GM12878 (cell line): ENCODE data around the gene SLCO4A1. TPM values are rescaled to one million over a fixed set of nuclear protein-coding genes. Genes with fewer than 3 reads are reported as not detected.

Source experiments
- ASH2L ChIP-seq: fragments of 300-600, 200-600 bp; sonication (generic); IDR thresholded peaks from 2 replicates; pipeline ENCODE4 v1.6.1; 2017; ENCODE audit warnings: low read depth, mild to moderate bottlenecking, borderline replicate concordance
- ATF3 ChIP-seq: IDR thresholded peaks from 2 replicates; pipeline ENCODE4 v1.6.1; 2011; ENCODE audit warnings: low read depth, mild to moderate bottlenecking, low read length, moderate library complexity, borderline replicate concordance; ENCODE audit errors: extremely low read depth
- BCL11A ChIP-seq: IDR thresholded peaks from 2 replicates; pipeline ENCODE4 v1.6.1; 2011; ENCODE audit warnings: low read depth, low read length
- LARP7 ChIP-seq: fragments of 450-650 bp; IDR thresholded peaks from 2 replicates; pipeline ENCODE4 v1.6.1; 2017; ENCODE audit warnings: mild to moderate bottlenecking
- MEF2A ChIP-seq: IDR thresholded peaks from 2 replicates; pipeline ENCODE4 v1.6.1; 2011; ENCODE audit warnings: low read depth, mild to moderate bottlenecking, low read length, moderate library complexity; ENCODE audit not compliant: insufficient read depth
- NFYA ChIP-seq: IDR thresholded peaks from 2 replicates; pipeline ENCODE4 v1.6.1; 2011; ENCODE audit warnings: low read depth, mild to moderate bottlenecking, low read length, improper control_type of control experiment, borderline replicate concordance
- PRDM15 ChIP-seq: fragments of 450-650 bp; formaldehyde crosslinking; IDR thresholded peaks from 2 replicates; pipeline ENCODE4 v1.4.0; 2020; ENCODE audit warnings: mild to moderate bottlenecking, moderate library complexity
- SMC3 ChIP-seq: IDR thresholded peaks from 2 replicates; pipeline ENCODE4 v1.6.1; 2011; ENCODE audit warnings: low read length, improper control_type of control experiment, borderline replicate concordance
- ZBTB33 ChIP-seq: fragments of 450-650 bp; IDR thresholded peaks from 2 replicates; pipeline ENCODE4 v1.6.1; 2017; ENCODE audit warnings: mild to moderate bottlenecking
- polyA plus RNA-seq, 11 experiments: library from polyadenylated mRNA; depleted of rRNA in 4 of 11; unstranded in 6 of 11; stranded (reverse) in 5 of 11; fragments of >200 nt; fragmentation: Nextera tagmentation in 4 of 11; fragmentation: Illumina TruSeq in 1 of 11; extraction: Ambion mirVana in 4 of 11; extraction: Trizol in 1 of 11; gene quantifications; 1 replicate in 1 of 11; 2 replicates in 10 of 11; pipeline versions ENCODE4 v1.2.1 to v1.2.3, GENCODE V29; 2011 to 2016; ENCODE audit warnings: inconsistent platforms in 2 of 11, missing spikeins in 2 of 11, low read depth in 1 of 11
- total RNA-seq, 4 experiments: library from RNA; depleted of rRNA in 3 of 4; stranded (reverse); fragments of >200 nt in 3 of 4; fragmentation: Illumina TruSeq in 1 of 4; extraction: Trizol in 1 of 4; gene quantifications; 2 replicates each; pipeline versions ENCODE4 v1.2.1 to v1.2.3, GENCODE V29; 2013 to 2021
- TF ChIP-seq, protein P1 (sequence below): fragments of 450-650 bp; IDR thresholded peaks from 2 replicates; pipeline ENCODE4 v1.6.1; 2017; ENCODE audit warnings: mild to moderate bottlenecking, moderate library complexity
- TF ChIP-seq, protein P2 (sequence below): IDR thresholded peaks from 2 replicates; pipeline ENCODE4 v1.6.1; 2012; ENCODE audit warnings: low read depth, low read length, improper control_type of control experiment

Gene SLCO4A1
- total and polyA plus RNA-seq, 10 of the 15 experiments (the other 5 are each of a cell fraction or from before 2014, with no cell fraction given), result 2.1 to 30.7 (median 12.0) TPM

DNA sequence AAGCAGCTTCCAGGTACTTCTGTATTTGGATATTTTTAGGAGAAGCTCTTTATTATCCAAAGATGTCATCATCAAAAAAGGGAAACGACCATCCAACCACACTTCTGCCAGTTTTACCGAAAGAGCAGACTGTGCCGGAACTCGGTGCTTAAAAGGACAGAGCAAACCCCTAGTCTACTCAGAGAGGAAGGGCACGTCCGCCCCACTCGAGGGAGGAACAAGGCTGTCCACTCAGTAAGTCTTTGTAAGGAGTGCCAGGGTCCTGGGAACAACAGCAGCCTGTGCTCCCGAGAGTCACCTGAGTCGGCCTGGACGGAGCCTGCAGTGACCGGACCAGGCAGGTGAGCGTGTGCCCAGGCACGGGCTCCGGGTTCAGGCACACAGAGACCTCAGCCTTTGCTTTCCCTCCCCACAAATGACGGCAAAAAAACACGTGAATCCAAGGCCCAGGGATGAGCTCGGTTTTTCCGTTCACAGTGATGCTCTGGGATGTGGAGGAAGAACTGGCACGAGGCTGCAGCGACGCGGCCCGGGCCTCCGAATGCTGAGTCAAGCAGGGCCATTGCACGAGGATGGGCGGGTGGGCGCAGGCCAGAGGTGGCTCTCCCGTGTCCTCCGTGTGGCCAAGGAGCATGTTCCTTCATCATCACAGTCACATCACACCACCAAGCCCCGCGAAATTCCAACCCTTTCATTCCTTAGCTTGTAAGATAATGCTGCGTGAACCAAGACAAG lies 17.4 kb upstream of the SLCO4A1 start (continued):
- TF ChIP-seq LARP7, result no peak
- TF ChIP-seq NFYA, result no peak
- no peak for TF ChIP-seq SMC3
- no peak for TF ChIP-seq PRDM15 (CRISPR knock-in tag)
- TF ChIP-seq, protein P1, sequence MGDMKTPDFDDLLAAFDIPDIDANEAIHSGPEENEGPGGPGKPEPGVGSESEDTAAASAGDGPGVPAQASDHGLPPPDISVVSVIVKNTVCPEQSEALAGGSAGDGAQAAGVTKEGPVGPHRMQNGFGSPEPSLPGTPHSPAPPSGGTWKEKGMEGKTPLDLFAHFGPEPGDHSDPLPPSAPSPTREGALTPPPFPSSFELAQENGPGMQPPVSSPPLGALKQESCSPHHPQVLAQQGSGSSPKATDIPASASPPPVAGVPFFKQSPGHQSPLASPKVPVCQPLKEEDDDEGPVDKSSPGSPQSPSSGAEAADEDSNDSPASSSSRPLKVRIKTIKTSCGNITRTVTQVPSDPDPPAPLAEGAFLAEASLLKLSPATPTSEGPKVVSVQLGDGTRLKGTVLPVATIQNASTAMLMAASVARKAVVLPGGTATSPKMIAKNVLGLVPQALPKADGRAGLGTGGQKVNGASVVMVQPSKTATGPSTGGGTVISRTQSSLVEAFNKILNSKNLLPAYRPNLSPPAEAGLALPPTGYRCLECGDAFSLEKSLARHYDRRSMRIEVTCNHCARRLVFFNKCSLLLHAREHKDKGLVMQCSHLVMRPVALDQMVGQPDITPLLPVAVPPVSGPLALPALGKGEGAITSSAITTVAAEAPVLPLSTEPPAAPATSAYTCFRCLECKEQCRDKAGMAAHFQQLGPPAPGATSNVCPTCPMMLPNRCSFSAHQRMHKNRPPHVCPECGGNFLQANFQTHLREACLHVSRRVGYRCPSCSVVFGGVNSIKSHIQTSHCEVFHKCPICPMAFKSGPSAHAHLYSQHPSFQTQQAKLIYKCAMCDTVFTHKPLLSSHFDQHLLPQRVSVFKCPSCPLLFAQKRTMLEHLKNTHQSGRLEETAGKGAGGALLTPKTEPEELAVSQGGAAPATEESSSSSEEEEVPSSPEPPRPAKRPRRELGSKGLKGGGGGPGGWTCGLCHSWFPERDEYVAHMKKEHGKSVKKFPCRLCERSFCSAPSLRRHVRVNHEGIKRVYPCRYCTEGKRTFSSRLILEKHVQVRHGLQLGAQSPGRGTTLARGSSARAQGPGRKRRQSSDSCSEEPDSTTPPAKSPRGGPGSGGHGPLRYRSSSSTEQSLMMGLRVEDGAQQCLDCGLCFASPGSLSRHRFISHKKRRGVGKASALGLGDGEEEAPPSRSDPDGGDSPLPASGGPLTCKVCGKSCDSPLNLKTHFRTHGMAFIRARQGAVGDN, result no peak
- no peak for TF ChIP-seq ASH2L
- no peak for TF ChIP-seq ATF3
- TF ChIP-seq ZBTB33, result no peak
- TF ChIP-seq, protein P2, sequence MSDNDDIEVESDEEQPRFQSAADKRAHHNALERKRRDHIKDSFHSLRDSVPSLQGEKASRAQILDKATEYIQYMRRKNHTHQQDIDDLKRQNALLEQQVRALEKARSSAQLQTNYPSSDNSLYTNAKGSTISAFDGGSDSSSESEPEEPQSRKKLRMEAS, result no peak
- no peak for TF ChIP-seq BCL11A
- no peak for TF ChIP-seq MEF2A
